A549 (cell line): Measurements from ENCODE around the gene TMEM121.

Experiments
- CBX8 ChIP-seq: fragments of 200-600 bp; sonication (generic); IDR thresholded peaks from 2 replicates; pipeline ENCODE4 v1.6.1; 2016
- POLR2A ChIP-seq: IDR thresholded peaks from 2 replicates; pipeline ENCODE4 v1.6.1; 2012; ENCODE audit warnings: mild to moderate bottlenecking, low read length
- REST ChIP-seq: fragments of 200-600 bp; sonication (generic); IDR thresholded peaks from 2 replicates; pipeline ENCODE4 v1.6.1; 2016; ENCODE audit warnings: antibody characterized with exemption, mild to moderate bottlenecking, moderate library complexity
- SMC3 ChIP-seq: fragments of >200 bp; sonication (Bioruptor Twin); formaldehyde crosslinking; IDR thresholded peaks from 3 replicates; pipeline ENCODE4 v1.6.1; 2018; ENCODE audit warnings: inconsistent platforms
- TF ChIP-seq, protein P1 (sequence below): fragments of 450-650 bp; IDR thresholded peaks from 2 replicates; pipeline ENCODE4 v1.6.1; 2014; ENCODE audit warnings: antibody characterized with exemption

- TF ChIP-seq CBX8 (no peak), POLR2A (no peak), REST (no peak), SMC3 (no peak)
- TF ChIP-seq, protein P1, sequence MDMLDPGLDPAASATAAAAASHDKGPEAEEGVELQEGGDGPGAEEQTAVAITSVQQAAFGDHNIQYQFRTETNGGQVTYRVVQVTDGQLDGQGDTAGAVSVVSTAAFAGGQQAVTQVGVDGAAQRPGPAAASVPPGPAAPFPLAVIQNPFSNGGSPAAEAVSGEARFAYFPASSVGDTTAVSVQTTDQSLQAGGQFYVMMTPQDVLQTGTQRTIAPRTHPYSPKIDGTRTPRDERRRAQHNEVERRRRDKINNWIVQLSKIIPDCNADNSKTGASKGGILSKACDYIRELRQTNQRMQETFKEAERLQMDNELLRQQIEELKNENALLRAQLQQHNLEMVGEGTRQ = no peak
Observed at GRCh38 chr14:105533391-105533790, 7.0 kb downstream of the TMEM121 start.
